ENCODE results near the gene OR4D2.

The OR4D2 gene

DNA sequence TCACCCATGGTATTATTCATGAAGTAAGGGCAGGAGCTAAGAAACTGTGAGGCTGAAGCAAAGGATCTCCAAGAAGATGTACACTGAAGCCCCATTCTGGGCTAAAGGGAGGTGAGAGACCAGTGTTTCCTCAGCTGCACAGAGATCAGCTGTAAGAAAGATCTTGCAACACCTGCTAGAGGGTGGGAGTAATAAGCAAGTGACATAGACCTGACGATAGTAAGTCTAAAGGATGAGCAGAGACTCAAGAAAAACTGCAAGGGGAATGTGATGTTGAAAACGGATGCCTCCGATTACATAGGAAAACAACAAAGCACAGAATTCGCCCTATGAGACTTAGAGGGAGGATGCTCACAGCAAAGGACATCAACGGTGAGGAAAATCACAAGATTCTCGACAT, at the start of gene OR4D2:
TSS of gene OR4D2 (plus strand) at position 301 of the 400 bp plus-strand sequence. CDS start 2,674 bp downstream, outside the sequence.
- no peaks in the 10 kb centered on the region for H3K36me3 ChIP-seq (ENCODE audit: insufficient read depth, low read length)
- H3F3A ChIP-seq (ENCODE audit: low read depth) = no peaks in the 10 kb centered on the region
- no peak for TF ChIP-seq EZH2phosphoT487 (IDR thresholded peaks at IDR 0.05; ENCODE audit: borderline replicate concordance)
- TF ChIP-seq, protein P1, sequence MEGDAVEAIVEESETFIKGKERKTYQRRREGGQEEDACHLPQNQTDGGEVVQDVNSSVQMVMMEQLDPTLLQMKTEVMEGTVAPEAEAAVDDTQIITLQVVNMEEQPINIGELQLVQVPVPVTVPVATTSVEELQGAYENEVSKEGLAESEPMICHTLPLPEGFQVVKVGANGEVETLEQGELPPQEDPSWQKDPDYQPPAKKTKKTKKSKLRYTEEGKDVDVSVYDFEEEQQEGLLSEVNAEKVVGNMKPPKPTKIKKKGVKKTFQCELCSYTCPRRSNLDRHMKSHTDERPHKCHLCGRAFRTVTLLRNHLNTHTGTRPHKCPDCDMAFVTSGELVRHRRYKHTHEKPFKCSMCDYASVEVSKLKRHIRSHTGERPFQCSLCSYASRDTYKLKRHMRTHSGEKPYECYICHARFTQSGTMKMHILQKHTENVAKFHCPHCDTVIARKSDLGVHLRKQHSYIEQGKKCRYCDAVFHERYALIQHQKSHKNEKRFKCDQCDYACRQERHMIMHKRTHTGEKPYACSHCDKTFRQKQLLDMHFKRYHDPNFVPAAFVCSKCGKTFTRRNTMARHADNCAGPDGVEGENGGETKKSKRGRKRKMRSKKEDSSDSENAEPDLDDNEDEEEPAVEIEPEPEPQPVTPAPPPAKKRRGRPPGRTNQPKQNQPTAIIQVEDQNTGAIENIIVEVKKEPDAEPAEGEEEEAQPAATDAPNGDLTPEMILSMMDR (conservative IDR thresholded peaks at IDR 0.05; ENCODE audit: low read length) = no peak
- H3K4me3 ChIP-seq (ENCODE audit: low read length, poor library complexity, severe bottlenecking) = no peak within 1 kb of the TSS
- H3K9me2 ChIP-seq (replicated peaks; ENCODE audit: low read depth, low read length) = no peaks in the 10 kb centered on the region
- no peaks in the 10 kb centered on the region for H3K4me1 ChIP-seq (ENCODE audit: insufficient read depth, low read length, poor library complexity, severe bottlenecking)
- no peaks in the 10 kb centered on the region for H3K27me3 ChIP-seq (ENCODE audit: insufficient read depth, low read length, poor library complexity, severe bottlenecking)
- no peaks in the 10 kb centered on the region for H3K9me3 ChIP-seq (ENCODE audit: insufficient read depth, low read depth, low read length)
- H3K9ac ChIP-seq (ENCODE audit: low read depth, low read length, poor library complexity, severe bottlenecking) = no peak within 1 kb of the TSS
- H3K79me2 ChIP-seq (ENCODE audit: insufficient read depth, low read length) = no peaks in the 10 kb centered on the region
- no peak within 1 kb of the TSS for H2AFZ ChIP-seq (ENCODE audit: low read length)
- no peak within 1 kb of the TSS for H3K4me2 ChIP-seq (ENCODE audit: low read depth, low read length, poor library complexity, severe bottlenecking)
- H4K20me1 ChIP-seq (ENCODE audit: insufficient read depth, low read length, poor library complexity, severe bottlenecking) = no peaks in the 10 kb centered on the region

DNA sequence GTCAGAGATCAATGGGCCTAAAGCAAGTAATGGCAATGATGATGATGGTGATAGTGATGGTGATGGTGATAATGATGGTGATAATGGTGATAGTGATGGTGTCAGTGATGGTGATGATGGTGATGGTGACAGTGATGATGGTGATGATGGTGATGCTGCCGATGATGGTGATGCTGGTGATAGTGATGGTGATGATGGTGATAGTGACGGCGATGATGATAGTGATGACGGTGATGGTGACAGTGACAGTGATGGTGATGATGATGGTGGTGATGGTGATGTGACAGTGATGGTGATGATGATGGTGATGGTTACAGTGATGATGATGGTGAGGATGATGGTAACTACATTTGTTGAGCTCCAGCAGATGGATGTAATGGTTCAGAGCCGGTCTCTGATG, 49.4 kb upstream of the OR4D2 start:
- H4K20me1 ChIP-seq (ENCODE audit: insufficient read depth, low read length, poor library complexity, severe bottlenecking) = no peaks in the 10 kb centered on the region
- no peaks in the 10 kb centered on the region for H3K36me3 ChIP-seq (ENCODE audit: insufficient read depth, low read length)
- TF ChIP-seq EZH2phosphoT487 (IDR thresholded peaks at IDR 0.05; ENCODE audit: borderline replicate concordance) = no peak
- TF ChIP-seq, protein P1 (conservative IDR thresholded peaks at IDR 0.05; ENCODE audit: low read length) = no peak
- H3K9me3 ChIP-seq (ENCODE audit: insufficient read depth, low read depth, low read length) = no peaks in the 10 kb centered on the region
- no peaks in the 10 kb centered on the region for H3K79me2 ChIP-seq (ENCODE audit: insufficient read depth, low read length)
- no peaks in the 10 kb centered on the region for H3K27me3 ChIP-seq (ENCODE audit: insufficient read depth, low read length, poor library complexity, severe bottlenecking)
- no peak overlapping the region for H3K4me2 ChIP-seq (ENCODE audit: low read depth, low read length, poor library complexity, severe bottlenecking)
- H2AFZ ChIP-seq (ENCODE audit: low read length) = no peak overlapping the region
- H3K9ac ChIP-seq (ENCODE audit: low read depth, low read length, poor library complexity, severe bottlenecking) = no peak overlapping the region
- no peaks in the 10 kb centered on the region for H3K9me2 ChIP-seq (replicated peaks; ENCODE audit: low read depth, low read length)
- H3K4me3 ChIP-seq (ENCODE audit: low read length, poor library complexity, severe bottlenecking) = no peak overlapping the region
- H3K4me1 ChIP-seq (ENCODE audit: insufficient read depth, low read length, poor library complexity, severe bottlenecking) = no peaks in the 10 kb centered on the region
- no peaks in the 10 kb centered on the region for H3F3A ChIP-seq (ENCODE audit: low read depth)

DNA sequence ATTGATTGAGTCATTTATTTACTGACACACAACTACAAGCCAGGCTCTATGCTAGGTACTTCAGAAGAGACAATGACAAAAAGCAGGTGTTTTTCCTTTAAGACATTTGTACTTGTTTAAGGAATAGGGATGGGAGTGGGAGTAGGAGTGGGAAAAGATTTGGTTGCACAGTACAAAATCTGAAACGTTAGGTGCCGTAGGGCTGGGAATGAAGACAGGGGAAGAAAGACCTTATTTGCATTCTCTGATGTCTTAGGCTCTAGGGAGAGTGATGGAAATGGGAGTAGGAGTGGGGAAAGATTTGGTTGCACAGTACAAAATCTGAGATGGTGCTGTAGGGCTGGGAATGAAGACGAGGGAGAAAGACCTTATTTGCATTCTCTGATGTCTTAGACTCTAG, 47.3 kb upstream of the OR4D2 start:
- no peaks in the 10 kb centered on the region for H4K20me1 ChIP-seq (ENCODE audit: insufficient read depth, low read length, poor library complexity, severe bottlenecking)
- H3K9ac ChIP-seq (ENCODE audit: low read depth, low read length, poor library complexity, severe bottlenecking) = no peak overlapping the region
- no peaks in the 10 kb centered on the region for H3K79me2 ChIP-seq (ENCODE audit: insufficient read depth, low read length)
- H3K4me3 ChIP-seq (ENCODE audit: low read length, poor library complexity, severe bottlenecking) = no peak overlapping the region
- H3K36me3 ChIP-seq (ENCODE audit: insufficient read depth, low read length) = no peaks in the 10 kb centered on the region
- H3K9me2 ChIP-seq (replicated peaks; ENCODE audit: low read depth, low read length) = no peaks in the 10 kb centered on the region
- no peaks in the 10 kb centered on the region for H3K27me3 ChIP-seq (ENCODE audit: insufficient read depth, low read length, poor library complexity, severe bottlenecking)
- no peaks in the 10 kb centered on the region for H3K9me3 ChIP-seq (ENCODE audit: insufficient read depth, low read depth, low read length)
- no peaks in the 10 kb centered on the region for H3K4me1 ChIP-seq (ENCODE audit: insufficient read depth, low read length, poor library complexity, severe bottlenecking)
- no peak overlapping the region for H2AFZ ChIP-seq (ENCODE audit: low read length)
- no peaks in the 10 kb centered on the region for H3F3A ChIP-seq (ENCODE audit: low read depth)
- TF ChIP-seq, protein P1 (conservative IDR thresholded peaks at IDR 0.05; ENCODE audit: low read length) = no peak
- TF ChIP-seq EZH2phosphoT487 (IDR thresholded peaks at IDR 0.05; ENCODE audit: borderline replicate concordance) = no peak
- no peak overlapping the region for H3K4me2 ChIP-seq (ENCODE audit: low read depth, low read length, poor library complexity, severe bottlenecking)

All from Loucy (cell line).